ENCODE measurements around the gene CKAP5. TPM values are rescaled to one million over a fixed set of nuclear protein-coding genes. Genes with fewer than 3 reads are reported as not detected.
"Not testable (repeated sequence)": the region's sequence is repeated elsewhere in the genome, so short reads cannot be mapped to it uniquely, and the experiment has no call there.

Gene CKAP5
- polyA plus RNA-seq, 1 experiment, result 84.0 TPM

- CTCF ChIA-PET, result interaction anchor here (0.7 kb wide), 1 partner anchor 26 kb away, joined by 3 read pairs; no protein-coding TSS in a partner anchor
- DNase-seq (ENCODE audit: low read depth), result no peak
- Histone ChIP-seq H3K27me3 (ENCODE audit: control insufficient read depth, insufficient read depth, low read length) (no peaks in the 10 kb centered on the region), H3K4me3 (ENCODE audit: low read depth, low read length) (no peak overlapping the region), H3K36me3 (ENCODE audit: control insufficient read depth, insufficient read depth, low read length) (peaks cover 1% of the 10 kb centered on the region; the same call in 1 of the 2 replicates)
- TF ChIP-seq, protein P1, sequence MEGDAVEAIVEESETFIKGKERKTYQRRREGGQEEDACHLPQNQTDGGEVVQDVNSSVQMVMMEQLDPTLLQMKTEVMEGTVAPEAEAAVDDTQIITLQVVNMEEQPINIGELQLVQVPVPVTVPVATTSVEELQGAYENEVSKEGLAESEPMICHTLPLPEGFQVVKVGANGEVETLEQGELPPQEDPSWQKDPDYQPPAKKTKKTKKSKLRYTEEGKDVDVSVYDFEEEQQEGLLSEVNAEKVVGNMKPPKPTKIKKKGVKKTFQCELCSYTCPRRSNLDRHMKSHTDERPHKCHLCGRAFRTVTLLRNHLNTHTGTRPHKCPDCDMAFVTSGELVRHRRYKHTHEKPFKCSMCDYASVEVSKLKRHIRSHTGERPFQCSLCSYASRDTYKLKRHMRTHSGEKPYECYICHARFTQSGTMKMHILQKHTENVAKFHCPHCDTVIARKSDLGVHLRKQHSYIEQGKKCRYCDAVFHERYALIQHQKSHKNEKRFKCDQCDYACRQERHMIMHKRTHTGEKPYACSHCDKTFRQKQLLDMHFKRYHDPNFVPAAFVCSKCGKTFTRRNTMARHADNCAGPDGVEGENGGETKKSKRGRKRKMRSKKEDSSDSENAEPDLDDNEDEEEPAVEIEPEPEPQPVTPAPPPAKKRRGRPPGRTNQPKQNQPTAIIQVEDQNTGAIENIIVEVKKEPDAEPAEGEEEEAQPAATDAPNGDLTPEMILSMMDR (IDR thresholded peaks at IDR 0.05; ENCODE audit: insufficient read depth, low read depth, low read length), result no peak
- POLR2A ChIA-PET, result no interaction called here
Measured at GRCh38 chr11:46712874-46713576, 133.1 kb downstream of the CKAP5 start.

- Histone ChIP-seq H3K4me3 (ENCODE audit: low read depth, low read length) (no peak overlapping the region), H3K27me3 (ENCODE audit: control insufficient read depth, insufficient read depth, low read length) (no peaks in the 10 kb centered on the region), H3K36me3 (ENCODE audit: control insufficient read depth, insufficient read depth, low read length) (peaks cover 3% of the 10 kb centered on the region; the same call in 1 of the 2 replicates)
- TF ChIP-seq, protein P1 (IDR thresholded peaks at IDR 0.05; ENCODE audit: insufficient read depth, low read depth, low read length), result no peak
- ChIA-PET CTCF (interaction anchor here (0.6 to 1.2 kb wide), 3 partner anchors 11 to 328 kb away, joined by 3 read pairs; partner anchors contain the start of genes ARHGAP1 and ZNF408), POLR2A (interaction anchor here (0.6 to 0.8 kb wide), 2 partner anchors 11 to 477 kb away, joined by 3 to 4 read pairs; partner anchors contain the start of genes ARHGAP1 and ZNF408)
- no peak for DNase-seq (ENCODE audit: low read depth)
Measured at GRCh38 chr11:46711303-46711702, 134.8 kb downstream of the CKAP5 start.

DNA sequence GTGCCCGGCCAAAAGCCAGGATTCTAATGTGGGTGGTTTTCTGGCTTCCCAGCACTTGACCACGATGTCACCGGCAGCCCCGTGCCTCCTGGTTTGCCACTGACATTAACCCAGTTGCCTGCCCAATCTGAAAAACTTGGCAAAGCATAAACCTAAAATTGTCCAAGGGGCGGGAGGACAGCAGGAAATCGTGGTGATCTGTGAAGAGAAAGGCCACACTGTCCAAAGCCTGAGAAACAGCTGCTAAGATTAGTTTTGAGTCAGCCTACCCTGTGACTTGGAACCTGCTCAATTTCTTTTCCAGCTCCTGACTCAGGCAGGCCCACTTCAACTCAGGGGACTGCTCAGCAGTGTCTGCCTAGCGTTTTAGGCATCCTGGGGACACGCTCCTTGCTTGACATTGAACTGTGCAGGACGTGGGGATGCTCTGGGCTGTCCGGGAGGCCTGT is 135.2 kb downstream of the CKAP5 start:
- TF ChIP-seq, protein P1 (IDR thresholded peaks at IDR 0.05; ENCODE audit: insufficient read depth, low read depth, low read length), result no peak
- POLR2A ChIA-PET, result interaction anchor here (0.6 to 0.8 kb wide), 2 partner anchors 10 to 477 kb away, joined by 3 to 4 read pairs; partner anchors contain the start of genes ARHGAP1 and ZNF408
- no peaks in the 10 kb centered on the region for H3K27me3 ChIP-seq (ENCODE audit: control insufficient read depth, insufficient read depth, low read length)
- H3K36me3 ChIP-seq (ENCODE audit: control insufficient read depth, insufficient read depth, low read length), result peaks cover 3% of the 10 kb centered on the region
- CTCF ChIA-PET, result interaction anchor here (0.6 to 1.2 kb wide), 3 partner anchors 10 to 328 kb away, joined by 3 read pairs; partner anchors contain the start of genes ARHGAP1 and ZNF408
- peak; percentile 88 for DNase-seq (ENCODE audit: low read depth)
- no peak overlapping the region for H3K4me3 ChIP-seq (ENCODE audit: low read depth, low read length)

- H3K4me3 ChIP-seq (ENCODE audit: low read depth, low read length); CTCF ChIA-PET; DNase-seq (ENCODE audit: low read depth); POLR2A ChIA-PET; H3K27me3 ChIP-seq (ENCODE audit: control insufficient read depth, insufficient read depth, low read length): not testable (repeated sequence)
- peaks cover 17% of the 10 kb centered on the region for H3K36me3 ChIP-seq (ENCODE audit: control insufficient read depth, insufficient read depth, low read length)
Measured at GRCh38 chr11:46709351-46709750, 136.7 kb downstream of the CKAP5 start.

DNA sequence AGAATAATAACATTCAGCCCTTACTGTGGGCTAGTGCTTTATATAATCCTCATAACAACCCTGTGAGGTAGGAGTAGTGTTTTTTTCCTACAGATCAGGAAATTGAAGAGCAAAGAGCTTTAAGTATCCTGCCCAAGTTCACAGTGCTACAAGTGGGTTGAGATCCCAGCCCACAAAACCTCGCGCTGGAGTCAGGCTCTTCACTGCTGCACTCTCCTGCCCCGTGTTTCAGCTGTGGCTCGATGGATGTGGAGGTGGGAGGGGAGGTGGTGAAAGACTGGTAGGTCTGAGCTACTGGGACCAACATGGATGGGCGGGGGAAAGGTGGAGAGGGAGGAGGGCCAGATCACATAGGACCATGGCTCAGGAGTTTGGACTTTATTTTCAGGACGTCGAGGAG is 139.2 kb downstream of the CKAP5 start:
- TF ChIP-seq, protein P1 (IDR thresholded peaks at IDR 0.05; ENCODE audit: insufficient read depth, low read depth, low read length), result no peak
- CTCF ChIA-PET, result no interaction called here
- peaks cover 28% of the 10 kb centered on the region for H3K36me3 ChIP-seq (ENCODE audit: control insufficient read depth, insufficient read depth, low read length)
- H3K27me3 ChIP-seq (ENCODE audit: control insufficient read depth, insufficient read depth, low read length), result no peaks in the 10 kb centered on the region
- POLR2A ChIA-PET, result no interaction called here
- no peak for DNase-seq (ENCODE audit: low read depth)
- H3K4me3 ChIP-seq (ENCODE audit: low read depth, low read length), result no peak overlapping the region
